Activated CD8-positive, alpha-beta memory T cell treated with anti-CD3 and anti-CD28 coated beads for 24 hours (primary cell): ENCODE results near the gene SMIM14.
A peak's percentile ranks its signal among the peaks of the same experiment; 100 is the strongest.
"Not testable (repeated sequence)": the region's sequence is repeated elsewhere in the genome, so short reads cannot be mapped to it uniquely, and the experiment has no call there.

Experiments
- DNase-seq: peaks from one replicate; pipeline ENCODE4 v3.0.0-alpha.2; 2020

SMIM14 gene

GRCh38 chr4:39528061-39528465 is 110.6 kb downstream of the SMIM14 start:
- no peak for DNase-seq

- peak; percentile 96 for DNase-seq
These were observed 111.2 kb downstream of the SMIM14 start, which contains the start of gene UGDH for GRCh38 chr4:39527296-39528060. Gene UGDH, minus strand, starts transcription at chr4:39527439. Its CDS starts 5,927 bp downstream, at chr4:39521512.

- DNase-seq = no peak
These were observed 111.8 kb downstream of the SMIM14 start for GRCh38 chr4:39526765-39527295.

GRCh38 chr4:39525822-39526690 is 112.6 kb downstream of the SMIM14 start:
- no peak for DNase-seq

GRCh38 chr4:39524161-39524957 is 114.3 kb downstream of the SMIM14 start:
- no peak for DNase-seq

GRCh38 chr4:39522068-39522467 is 116.6 kb downstream of the SMIM14 start:
- no peak for DNase-seq

- no peak for DNase-seq
These were observed 117.3 kb downstream of the SMIM14 start for GRCh38 chr4:39521253-39521919.

GRCh38 chr4:39518484-39518883 is 120.2 kb downstream of the SMIM14 start:
- DNase-seq = no peak

GRCh38 chr4:39516407-39516966 is 122.2 kb downstream of the SMIM14 start:
- DNase-seq = no peak

- not testable (repeated sequence) for DNase-seq
These were observed 122.8 kb downstream of the SMIM14 start for GRCh38 chr4:39515669-39516401.

GRCh38 chr4:39514888-39515401 is 123.7 kb downstream of the SMIM14 start:
- DNase-seq = no peak

GRCh38 chr4:39514266-39514665 is 124.4 kb downstream of the SMIM14 start:
- DNase-seq = not testable (repeated sequence)

- no peak for DNase-seq
These were observed 128.2 kb downstream of the SMIM14 start for GRCh38 chr4:39510348-39510929.

- no peak for DNase-seq
These were observed 133.1 kb downstream of the SMIM14 start for GRCh38 chr4:39505581-39505980.

GRCh38 chr4:39504538-39504937 is 134.1 kb downstream of the SMIM14 start:
- no peak for DNase-seq

GRCh38 chr4:39502664-39503035 is 136.0 kb downstream of the SMIM14 start:
- DNase-seq = not testable (repeated sequence)

GRCh38 chr4:39502019-39502663 is 136.5 kb downstream of the SMIM14 start:
- no peak for DNase-seq

GRCh38 chr4:39498727-39499020 is 140.0 kb downstream of the SMIM14 start:
- DNase-seq = no peak

GRCh38 chr4:39497909-39498726 is 140.5 kb downstream of the SMIM14 start:
- no peak for DNase-seq
